Left forelimb (tissue), 1 donor: Measurements from ENCODE around the gene SMPDL3B.
A peak's percentile ranks its signal among the peaks of the same experiment; 100 is the strongest.

Experiments used
- DNase-seq: peaks from one replicate; pipeline ENCODE4 v3.0.0-alpha.2; 2018; ENCODE audit warnings: low spot score

The SMPDL3B gene

DNA sequence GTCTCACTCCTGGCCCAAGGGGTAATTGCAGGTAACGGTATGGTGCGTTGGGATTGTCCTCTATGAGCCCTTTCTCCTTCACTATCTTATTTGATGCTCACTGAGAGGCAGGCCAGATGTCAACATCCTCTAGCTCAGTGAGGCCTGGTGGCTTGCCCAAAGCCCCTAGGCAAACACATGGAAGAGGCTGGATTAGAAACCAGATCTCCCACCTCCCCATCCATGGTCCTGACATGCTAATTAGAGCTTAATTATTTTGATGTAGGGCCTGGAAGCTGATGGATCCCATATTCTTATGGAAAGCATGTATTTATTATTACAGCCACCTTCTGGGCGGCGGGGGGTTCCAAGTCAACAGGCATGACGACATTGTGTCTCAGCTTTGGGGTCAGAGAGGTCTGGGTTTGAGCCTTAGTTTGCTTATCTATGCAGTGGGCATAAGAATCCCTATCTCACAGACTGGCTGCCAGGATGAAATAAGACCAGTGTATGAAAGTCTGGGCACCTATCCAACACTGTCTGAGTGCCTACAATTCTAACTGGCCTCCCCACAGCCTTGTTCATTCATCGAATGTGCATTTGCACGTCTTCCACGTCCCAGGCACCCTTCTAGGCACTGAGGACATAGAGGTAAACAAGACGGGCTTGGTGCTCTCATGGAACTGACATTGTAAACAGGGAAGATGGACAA, 6.2 kb downstream of the SMPDL3B start:
- no peak for DNase-seq

DNA sequence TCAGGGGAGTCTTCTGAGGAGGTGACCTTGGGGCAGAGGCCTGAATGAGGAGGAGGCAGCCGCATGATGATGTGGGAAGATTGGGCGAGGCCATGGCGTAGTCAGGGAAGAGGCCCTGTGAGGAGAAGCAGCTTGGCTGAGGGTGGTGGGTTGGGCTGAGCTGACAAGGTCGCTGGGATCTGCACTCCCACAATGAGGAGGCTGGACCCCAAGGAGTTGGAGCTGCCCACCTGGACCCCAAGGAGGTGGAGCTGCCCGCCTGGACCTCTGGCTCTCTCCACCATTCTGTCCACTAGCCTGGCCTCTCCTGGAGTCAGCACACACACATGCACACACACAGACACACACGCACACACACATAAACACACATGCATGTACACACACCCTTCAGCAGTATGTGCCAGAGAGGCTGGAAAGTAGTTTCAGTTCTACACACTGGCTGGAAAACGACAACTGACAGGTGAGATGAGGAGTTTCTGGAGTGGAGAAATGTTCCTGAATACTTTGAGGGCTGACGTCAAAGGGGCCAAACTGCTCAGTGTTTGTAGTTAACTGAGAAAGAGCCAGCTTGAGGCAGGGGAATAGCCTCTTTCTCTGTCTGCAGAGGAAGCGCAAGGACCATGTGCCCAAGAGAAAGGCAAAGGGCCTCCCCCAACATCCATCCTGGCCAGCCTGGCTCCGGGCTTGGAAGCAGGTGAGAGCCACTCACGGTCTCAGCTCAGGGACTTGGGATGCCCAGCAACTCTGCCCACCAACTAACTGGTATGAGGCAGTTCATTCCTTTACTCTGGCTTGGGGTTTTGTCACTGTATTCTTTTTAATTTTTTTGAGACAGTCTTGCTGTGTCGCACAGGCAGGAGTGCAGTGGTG, 7.1 kb downstream of the SMPDL3B start:
- DNase-seq: no peak

DNA sequence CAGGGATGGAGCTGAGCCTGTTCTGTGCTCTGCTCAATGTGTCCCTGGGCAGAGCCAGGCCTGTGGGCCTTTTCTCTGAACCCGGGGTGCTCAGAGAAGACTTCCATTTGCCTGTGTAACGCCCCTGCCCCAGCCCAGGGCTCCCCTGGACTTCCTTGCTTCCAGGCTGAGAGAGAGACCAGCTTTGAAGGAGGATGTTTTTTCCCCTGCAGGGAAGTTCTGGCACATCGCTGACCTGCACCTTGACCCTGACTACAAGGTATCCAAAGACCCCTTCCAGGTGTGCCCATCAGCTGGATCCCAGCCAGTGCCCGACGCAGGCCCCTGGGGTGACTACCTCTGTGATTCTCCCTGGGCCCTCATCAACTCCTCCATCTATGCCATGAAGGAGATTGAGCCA, 10.2 kb downstream of the SMPDL3B start:
- DNase-seq: no peak

DNA sequence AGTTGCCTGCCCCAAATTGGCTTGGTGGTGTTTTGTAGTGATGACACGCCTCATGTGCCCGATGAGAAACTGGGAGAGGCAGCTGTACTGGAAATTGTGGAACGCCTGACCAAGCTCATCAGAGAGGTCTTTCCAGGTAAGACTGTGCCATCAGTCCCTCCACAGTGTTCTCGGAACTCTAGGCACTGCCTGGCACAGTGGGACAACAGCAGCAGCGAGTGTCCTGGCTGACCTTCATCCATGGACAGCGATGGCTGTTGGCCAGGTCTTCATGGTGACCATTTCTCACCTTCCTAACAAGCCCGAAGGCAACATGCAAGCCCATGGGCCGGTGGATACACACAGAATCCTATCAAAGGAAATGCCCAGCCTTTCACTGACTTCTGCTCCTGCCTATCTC, 14.2 kb downstream of the SMPDL3B start:
- no peak for DNase-seq

DNA sequence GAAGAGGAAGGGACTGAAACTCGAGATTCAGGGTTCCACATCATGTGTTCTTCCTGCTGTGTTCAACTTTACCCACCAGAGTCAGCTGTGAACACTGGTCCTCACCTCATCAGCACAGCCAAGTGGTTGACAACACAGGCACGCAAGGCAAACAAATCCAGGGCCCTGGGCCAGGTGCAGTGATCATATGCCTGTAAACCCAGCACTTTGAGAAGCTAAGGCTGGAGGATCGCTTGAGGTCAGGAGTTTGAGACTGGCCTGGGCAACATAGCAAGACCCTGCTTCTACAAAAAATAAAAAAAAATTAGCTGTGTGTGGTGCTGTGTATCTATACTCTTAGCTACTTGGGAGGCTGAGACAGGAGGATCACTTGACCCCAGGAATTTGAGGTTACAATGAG, 16.6 kb downstream of the SMPDL3B start:
- DNase-seq: no peak

DNA sequence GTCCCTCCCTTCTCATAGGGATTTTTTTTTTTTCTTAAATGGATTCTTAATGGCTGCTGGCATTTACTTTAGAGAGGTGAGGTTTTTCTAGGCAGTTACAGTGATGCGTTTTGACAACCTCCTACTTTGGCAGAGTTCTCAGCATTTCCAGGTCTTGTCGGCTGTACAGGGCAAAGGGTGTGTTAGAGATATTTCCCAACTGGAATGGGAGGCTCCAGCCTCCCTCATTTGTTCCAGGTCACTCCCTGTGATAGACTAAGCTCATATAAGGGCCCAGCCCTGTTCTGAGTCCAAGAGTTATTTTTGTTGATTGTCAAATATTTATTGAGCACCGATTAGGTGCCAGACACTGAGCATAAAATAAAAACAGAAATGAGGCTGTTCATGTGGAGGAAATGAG, 17.3 kb downstream of the SMPDL3B start:
- no peak for DNase-seq

DNA sequence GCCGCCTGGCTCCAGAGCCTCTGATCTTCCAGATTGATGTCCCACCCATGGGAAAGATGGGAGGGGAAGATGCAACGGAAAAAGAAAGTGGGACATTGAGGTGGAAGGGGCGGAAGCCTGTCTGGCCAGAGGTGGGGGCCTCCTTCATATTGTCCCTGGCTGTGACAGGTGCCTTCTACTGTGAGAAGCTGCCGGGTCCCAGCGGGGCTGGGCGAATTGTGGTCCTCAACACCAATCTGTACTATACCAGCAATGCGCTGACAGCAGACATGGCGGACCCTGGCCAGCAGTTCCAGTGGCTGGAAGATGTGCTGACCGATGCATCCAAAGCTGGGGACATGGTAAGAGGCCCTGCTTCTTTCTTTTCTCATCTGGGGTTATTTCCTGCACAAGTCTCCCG, 19.4 kb downstream of the SMPDL3B start:
- DNase-seq: no peak

DNA sequence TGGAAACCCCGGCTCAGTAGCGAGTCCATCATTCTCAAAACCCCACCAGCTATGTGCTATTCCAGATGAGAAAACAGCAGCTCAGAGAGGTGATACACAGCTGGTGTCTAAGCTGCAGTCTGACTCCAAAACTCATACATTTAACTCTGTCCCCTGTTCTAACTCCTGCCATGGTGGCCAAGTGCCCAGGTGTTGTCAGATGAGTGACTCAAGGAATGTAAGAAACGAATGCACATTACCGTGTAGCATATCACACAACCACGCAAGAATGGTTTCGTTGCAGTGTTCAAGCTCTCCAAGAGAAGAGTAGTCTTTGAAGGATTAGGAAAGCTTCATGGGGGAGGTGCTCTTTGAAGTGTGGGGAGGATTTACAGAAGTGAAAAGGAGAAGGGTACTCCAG, 20.3 kb downstream of the SMPDL3B start:
- no peak for DNase-seq

DNA sequence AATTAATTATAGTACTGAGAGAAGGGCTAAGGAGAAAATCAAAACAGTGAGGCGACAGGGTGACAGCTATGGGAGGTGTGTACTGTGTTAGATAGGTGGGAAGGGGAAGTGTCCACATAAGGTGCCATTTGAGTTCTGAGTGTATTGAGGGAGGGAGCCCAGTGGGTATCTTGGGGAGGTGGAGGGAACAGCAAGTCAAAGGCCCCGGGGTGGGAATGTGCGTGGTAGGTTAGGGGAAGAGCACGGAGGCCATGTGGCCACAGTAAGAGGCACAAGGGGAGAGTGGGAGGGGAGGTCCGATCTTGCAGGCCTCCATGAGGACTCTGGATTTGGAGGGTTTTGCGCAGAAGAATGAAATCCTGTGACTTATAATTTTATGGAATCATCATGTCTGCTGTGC, 22.0 kb downstream of the SMPDL3B start:
- DNase-seq: no peak

DNA sequence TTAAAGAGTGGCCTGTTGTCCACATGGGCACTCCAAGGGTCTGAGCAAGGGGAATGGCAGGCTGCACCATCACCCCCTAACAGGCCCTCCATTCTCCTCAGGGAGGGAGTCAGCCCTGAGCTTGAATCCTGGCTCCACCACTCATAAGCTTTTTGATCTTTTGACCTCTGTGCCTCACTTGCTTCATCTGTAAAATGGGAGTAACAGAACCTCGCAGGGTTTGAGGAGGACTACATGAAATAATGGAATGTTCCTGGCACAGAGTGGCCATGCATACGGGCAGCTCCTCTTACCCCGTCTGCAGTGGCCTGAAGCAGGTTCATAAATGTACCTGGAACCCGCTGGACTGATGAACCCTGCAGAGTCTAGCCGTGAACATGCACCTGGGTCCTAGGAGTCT, 22.9 kb downstream of the SMPDL3B start:
- DNase-seq: no peak

DNA sequence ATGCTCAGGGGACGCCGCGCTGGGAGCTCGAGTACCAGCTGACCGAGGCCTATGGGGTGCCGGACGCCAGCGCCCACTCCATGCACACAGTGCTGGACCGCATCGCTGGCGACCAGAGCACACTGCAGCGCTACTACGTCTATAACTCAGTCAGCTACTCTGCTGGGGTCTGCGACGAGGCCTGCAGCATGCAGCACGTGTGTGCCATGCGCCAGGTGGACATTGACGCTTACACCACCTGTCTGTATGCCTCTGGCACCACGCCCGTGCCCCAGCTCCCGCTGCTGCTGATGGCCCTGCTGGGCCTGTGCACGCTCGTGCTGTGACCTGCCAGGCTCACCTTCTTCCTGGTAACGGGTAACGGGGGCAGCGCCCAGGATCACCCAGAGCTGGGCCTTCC, 23.7 kb downstream of the SMPDL3B start:
- no peak for DNase-seq

DNA sequence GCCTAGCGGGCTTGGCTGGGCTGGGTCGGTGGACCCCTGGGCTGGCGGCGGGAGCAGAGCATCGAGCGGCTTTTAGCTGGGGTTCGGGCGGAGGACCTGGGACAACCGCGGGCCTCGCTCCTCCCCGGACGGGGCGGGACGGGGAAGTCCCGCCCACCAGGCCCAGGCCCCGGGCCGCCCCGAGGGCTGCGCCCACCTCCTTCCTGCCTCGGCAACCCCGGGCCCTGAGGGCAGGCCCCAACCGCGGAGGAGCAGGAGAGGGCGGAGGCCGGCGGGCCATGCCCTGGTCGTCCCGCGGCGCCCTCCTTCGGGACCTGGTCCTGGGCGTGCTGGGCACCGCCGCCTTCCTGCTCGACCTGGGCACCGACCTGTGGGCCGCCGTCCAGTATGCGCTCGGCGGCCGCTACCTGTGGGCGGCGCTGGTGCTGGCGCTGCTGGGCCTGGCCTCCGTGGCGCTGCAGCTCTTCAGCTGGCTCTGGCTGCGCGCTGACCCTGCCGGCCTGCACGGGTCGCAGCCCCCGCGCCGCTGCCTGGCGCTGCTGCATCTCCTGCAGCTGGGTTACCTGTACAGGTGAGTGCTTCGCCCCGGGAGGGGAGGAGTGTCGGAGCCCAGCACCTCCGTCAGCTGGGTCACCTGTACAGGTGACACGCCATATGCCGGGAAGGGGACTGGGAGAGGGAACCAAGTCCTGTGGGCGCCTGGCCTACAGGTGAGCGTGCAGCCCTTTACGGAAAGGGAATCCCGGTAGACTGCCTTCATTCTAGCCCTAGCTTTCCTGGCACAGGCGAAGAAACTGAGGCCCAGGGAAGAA, 25.2 kb downstream of the SMPDL3B start, which contains the start of gene XKR8:
XKR8 (plus strand) TSS at position 182 of the 812 bp plus-strand sequence; CDS start at position 279, 97 bp downstream.
- peak; percentile 90 for DNase-seq

DNA sequence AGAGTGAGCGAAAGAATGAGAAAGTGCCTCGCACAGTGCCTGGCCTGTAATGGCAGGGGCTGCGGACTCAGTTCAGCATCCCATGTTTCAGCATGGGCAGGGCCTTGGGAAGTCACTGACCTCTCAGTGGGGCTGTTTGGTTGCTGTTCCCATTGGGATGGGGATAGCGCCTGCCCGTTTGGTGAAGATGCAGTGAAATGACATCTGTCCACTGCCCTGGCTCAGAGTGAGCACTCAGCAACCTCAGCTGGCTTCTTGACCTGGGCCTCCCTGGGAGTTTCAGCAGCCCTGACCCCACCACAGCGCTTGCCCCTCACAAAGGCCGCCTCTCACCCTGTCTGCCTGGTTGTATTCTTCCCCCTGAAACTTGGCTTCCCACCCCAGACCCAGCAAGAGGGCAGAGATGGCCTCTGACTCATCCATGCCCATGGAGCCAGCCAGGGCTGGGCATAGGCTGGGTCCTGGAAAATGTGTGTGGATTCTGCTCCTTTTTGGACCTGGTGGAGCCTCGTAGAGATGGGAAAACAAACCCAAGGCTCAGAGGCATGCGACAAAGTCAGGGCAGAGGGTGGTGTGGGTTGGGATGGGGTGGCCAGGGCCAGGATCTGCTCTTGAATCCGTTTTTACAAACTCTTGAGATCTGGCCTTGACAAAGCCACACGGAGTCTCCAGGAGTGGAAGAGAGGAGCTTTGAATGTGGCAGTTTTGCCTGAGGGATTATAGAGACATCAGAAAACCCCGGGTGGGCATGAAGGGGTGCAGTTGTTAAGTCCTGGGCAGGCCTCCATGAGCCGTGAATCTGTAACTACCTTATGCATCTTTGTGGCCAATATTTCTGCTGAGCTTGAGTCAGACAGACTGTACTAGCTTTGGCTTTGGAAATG, 26.2 kb downstream of the SMPDL3B start:
- no peak for DNase-seq

DNA sequence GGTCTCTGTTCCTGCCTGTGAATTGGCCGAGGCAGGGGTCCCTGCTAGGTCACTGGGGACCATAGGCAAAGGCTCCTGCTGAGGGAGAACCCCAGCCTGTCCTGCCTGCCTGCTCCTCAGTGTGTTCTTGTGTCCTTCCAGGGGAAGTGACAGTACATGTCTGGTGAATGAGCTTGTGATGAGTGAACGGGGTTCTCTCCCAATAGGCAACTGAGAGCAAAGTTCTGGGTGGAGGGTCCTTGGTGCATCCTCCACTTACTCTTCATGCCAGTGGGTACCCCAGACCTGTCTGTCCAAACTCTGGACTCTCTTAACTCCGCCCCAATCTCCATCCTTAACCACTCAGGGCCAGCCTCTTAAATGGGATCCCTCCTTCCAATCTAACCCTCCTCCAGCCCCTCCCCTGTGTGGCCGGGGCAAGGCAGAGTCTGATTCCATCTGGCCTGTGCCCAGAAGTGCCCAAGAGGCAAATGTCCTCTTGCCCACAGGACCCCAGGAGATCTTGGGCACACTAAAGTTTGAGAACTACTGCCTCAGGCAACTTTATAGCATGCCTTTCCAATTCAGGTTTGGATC, 26.9 kb downstream of the SMPDL3B start:
- DNase-seq: no peak

DNA sequence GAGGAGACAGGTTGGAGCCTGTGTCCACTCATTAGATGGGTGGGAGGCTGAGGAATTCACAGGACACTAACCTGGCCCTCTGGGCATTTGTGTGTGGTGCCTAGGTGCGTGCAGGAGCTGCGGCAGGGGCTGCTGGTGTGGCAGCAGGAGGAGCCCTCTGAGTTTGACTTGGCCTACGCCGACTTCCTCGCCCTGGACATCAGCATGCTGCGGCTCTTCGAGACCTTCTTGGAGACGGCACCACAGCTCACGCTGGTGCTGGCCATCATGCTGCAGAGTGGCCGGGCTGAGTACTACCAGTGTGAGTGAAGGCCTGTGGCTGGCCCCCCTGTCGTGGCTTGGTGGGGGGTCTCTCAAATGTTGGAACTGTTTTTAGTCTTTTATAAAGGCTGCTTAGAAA, 28.6 kb downstream of the SMPDL3B start:
- no peak for DNase-seq

DNA sequence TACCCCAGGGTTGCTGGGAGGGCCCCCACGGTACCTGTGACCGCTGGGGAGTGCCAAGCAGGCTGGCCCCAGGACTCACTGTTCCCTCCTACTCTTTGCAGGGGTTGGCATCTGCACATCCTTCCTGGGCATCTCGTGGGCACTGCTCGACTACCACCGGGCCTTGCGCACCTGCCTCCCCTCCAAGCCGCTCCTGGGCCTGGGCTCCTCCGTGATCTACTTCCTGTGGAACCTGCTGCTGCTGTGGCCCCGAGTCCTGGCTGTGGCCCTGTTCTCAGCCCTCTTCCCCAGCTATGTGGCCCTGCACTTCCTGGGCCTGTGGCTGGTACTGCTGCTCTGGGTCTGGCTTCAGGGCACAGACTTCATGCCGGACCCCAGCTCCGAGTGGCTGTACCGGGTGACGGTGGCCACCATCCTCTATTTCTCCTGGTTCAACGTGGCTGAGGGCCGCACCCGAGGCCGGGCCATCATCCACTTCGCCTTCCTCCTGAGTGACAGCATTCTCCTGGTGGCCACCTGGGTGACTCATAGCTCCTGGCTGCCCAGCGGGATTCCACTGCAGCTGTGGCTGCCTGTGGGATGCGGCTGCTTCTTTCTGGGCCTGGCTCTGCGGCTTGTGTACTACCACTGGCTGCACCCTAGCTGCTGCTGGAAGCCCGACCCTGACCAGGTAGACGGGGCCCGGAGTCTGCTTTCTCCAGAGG, 31.8 kb downstream of the SMPDL3B start:
- peak; percentile 28 for DNase-seq

DNA sequence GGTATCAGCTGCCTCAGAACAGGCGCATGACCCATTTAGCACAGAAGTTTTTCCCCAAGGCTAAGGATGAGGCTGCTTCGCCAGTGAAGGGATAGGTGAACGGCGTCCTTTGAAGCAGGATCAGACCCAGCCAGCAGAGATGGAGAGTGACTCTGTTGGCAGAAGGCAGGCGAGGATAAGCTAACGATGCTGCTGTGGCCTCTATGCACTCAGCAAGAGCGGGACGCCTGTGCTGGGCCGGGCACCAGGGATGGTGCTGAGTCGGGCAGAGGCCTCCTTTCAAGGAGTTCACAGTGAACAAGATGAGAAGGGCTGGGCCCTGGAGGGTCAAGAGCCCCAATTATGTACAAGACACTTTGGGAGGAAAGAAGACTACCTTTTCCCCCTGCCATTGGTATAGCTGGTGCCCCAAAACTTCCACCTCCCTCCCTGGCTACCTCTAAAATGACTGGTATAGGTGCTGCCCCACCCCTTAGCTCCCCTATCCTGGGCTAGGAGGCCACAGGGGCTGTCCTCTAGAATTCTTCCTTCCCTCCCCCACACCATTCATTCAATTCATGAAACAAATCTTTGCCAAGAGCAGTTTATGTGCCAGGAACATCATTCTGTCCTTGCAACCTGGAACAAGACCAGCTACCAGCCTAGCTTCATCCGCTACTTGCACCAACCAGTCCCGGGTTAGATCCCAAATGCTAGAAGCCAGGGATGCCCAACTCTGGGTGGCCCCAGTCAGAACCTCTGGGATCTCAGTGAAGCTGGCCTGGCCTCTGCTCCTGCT, 32.5 kb downstream of the SMPDL3B start:
- no peak for DNase-seq

DNA sequence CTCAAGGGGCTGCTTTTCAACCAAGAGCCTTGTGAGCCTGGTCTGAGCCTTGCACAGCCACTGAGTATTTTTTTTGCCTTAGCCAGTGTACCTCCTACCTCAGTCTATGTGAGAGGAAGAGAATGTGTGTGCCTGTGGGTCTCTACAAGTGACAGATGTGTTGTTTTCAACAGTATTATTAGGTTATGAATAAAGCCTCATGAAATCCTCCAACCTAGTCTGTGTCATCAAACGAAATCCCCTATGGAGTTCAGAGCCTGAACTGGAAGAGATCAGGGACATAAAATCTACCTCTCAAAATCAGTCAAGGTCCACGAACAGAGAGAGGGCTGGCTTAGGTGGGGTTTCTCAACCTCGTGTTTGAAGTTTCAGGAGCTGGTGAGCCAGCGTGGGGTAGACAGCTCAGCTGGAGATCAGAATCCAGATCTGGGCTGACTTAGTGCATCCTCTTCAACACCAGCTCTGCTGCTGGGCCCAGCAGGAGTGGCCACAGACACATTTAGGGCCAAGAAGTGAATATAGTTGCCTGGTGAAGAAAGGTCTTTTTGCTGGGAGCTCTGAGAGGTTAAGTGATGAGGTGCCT, 33.2 kb downstream of the SMPDL3B start:
- DNase-seq: no peak

DNA sequence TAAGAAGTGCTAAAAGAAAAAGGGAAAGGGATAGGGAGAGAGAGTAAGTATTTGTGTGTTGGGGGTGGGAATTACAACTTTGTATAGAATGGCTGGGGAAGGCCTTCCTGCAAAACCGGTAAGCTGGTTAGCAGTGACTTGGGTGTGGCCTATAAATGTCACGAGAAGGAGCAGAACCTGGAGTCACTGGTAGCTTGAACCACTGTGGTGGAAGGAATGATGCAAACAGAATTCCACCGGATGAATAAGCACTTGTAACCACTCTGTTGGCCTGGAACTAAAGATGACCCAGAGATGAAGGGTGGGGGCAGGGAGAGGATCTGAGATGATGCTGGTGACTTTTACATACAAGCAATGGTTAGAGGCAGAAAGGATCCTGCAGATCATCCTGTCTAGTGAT, 33.9 kb downstream of the SMPDL3B start:
- no peak for DNase-seq
